Endodermal cell (in vitro differentiated cells): ENCODE results near the gene GCH1. TPM values are rescaled to one million over a fixed set of nuclear protein-coding genes. Genes with fewer than 3 reads are reported as not detected.

Experiments used
- DNase-seq: peaks from one replicate; pipeline ENCODE4 v3.0.0-alpha.2; 2017
- H3K27ac ChIP-seq: 2 replicates; pipeline ENCODE4 v1.5.1; 2013; ENCODE audit warnings: mild to moderate bottlenecking, low read depth, low read length, moderate library complexity
- H3K27me3 ChIP-seq: 2 replicates; pipeline ENCODE4 v1.6.1; 2013; ENCODE audit warnings: mild to moderate bottlenecking, low read length, moderate library complexity; ENCODE audit not compliant: insufficient read depth, control insufficient read depth, poor library complexity, severe bottlenecking
- H3K36me3 ChIP-seq: 2 replicates; pipeline ENCODE4 v1.7.0; 2013; ENCODE audit warnings: mild to moderate bottlenecking, low read length, moderate library complexity; ENCODE audit not compliant: control insufficient read depth, insufficient read depth
- H3K4me1 ChIP-seq: one replicate; pipeline ENCODE4 v1.7.0; 2013; ENCODE audit warnings: low read length; ENCODE audit not compliant: control insufficient read depth, insufficient read depth
- H3K4me3 ChIP-seq: 2 replicates; pipeline ENCODE4 v1.5.1; 2013; ENCODE audit warnings: mild to moderate bottlenecking, low read length, moderate library complexity
- H3K9ac ChIP-seq: 2 replicates; pipeline ENCODE4 v1.6.1; 2013; ENCODE audit warnings: mild to moderate bottlenecking, low read length, moderate library complexity; ENCODE audit not compliant: poor library complexity, severe bottlenecking; ENCODE audit errors: extremely low read depth
- H3K9me3 ChIP-seq: 2 replicates; pipeline ENCODE4 v1.6.1; 2013; ENCODE audit warnings: mild to moderate bottlenecking, low read length, moderate library complexity; ENCODE audit not compliant: control insufficient read depth
- H3K27ac Mint-ChIP-seq: 2 replicates; pipeline ENCODE4 v1.8.0; 2020; ENCODE audit warnings: mixed read lengths
- H3K27me3 Mint-ChIP-seq: 2 replicates; pipeline ENCODE4 v1.8.0; 2021; ENCODE audit warnings: mild to moderate bottlenecking, mixed read lengths; ENCODE audit not compliant: insufficient read depth
- H3K36me3 Mint-ChIP-seq: 2 replicates; pipeline ENCODE4 v1.8.0; 2020; ENCODE audit warnings: low read depth, mixed read lengths
- H3K4me1 Mint-ChIP-seq: 2 replicates; pipeline ENCODE4 v1.8.0; 2020; ENCODE audit warnings: mixed read lengths
- H3K4me3 Mint-ChIP-seq: 2 replicates; pipeline ENCODE4 v1.8.0; 2020; ENCODE audit warnings: mild to moderate bottlenecking, moderate library complexity, mixed read lengths
- H3K9me3 Mint-ChIP-seq: 2 replicates; pipeline ENCODE4 v1.8.0; 2020; ENCODE audit warnings: mild to moderate bottlenecking, mixed read lengths
- CTCF ChIP-seq: fragments of 200-600 bp; sonication (generic); conservative IDR thresholded peaks from 2 replicates; pipeline ENCODE4 v1.5.0; 2021; ENCODE audit warnings: antibody characterized with exemption, mild to moderate bottlenecking
- WGBS, 2 experiments: methylation state at CpG; one replicate each; pipeline versions ENCODE4 v1.1.5 to v1.1.7; 2013; ENCODE audit warnings: missing lambda C conversion rate in 2 of 2, mixed read lengths in 1 of 2; ENCODE audit not compliant: insufficient coverage in 1 of 2, insufficient read length in 1 of 2; 5-methylcytosine and 5-hydroxymethylcytosine counted together
- total RNA-seq, 2 donors: library from RNA; stranded (reverse); fragmentation: NEBNext Ultra II Directional in 1 of 2; extraction: Animal tissue kit (Norgen Biotek cat#: 25700) in 1 of 2; gene quantifications; 2 replicates in 1 of 2; 3 replicates in 1 of 2; pipeline ENCODE4 v1.2.1, GENCODE V29; 2021

GCH1 gene
- total RNA-seq, 2 donors from 2014 or later = 18.3 to 18.7 TPM

- no peaks in the 10 kb centered on the region for H3K9me3 Mint-ChIP-seq
- no peaks in the 10 kb centered on the region for H3K36me3 Mint-ChIP-seq
- no peak overlapping the region for H3K27ac Mint-ChIP-seq
- 90 to 100% methylated on average over 4 to 6 of the region's 6 CpGs for WGBS, 2 experiments
- Histone ChIP-seq H3K4me3 (no peak overlapping the region), H3K27ac (no peak overlapping the region), H3K36me3 (no peaks in the 10 kb centered on the region), H3K4me1 (no peaks in the 10 kb centered on the region), H3K9me3 (no peaks in the 10 kb centered on the region), H3K9ac (no peak overlapping the region), H3K27me3 (no peaks in the 10 kb centered on the region)
- peaks cover 8% of the 10 kb centered on the region for H3K4me1 Mint-ChIP-seq
- no peak for DNase-seq
- H3K27me3 Mint-ChIP-seq = no peaks in the 10 kb centered on the region
- H3K4me3 Mint-ChIP-seq = no peak overlapping the region
- TF ChIP-seq CTCF = no peak
Observed at GRCh38 chr14:54882521-54882920, 20.1 kb downstream of the GCH1 start.

- H3K4me1 ChIP-seq = no peaks in the 10 kb centered on the region
- H3K27ac Mint-ChIP-seq = no peak overlapping the region
- 83 to 98% methylated on average over 1 to 4 of the region's 5 CpGs for WGBS, 2 experiments
- no peak overlapping the region for H3K4me3 Mint-ChIP-seq
- no peaks in the 10 kb centered on the region for H3K27me3 ChIP-seq
- no peak overlapping the region for H3K27ac ChIP-seq
- DNase-seq = no peak
- H3K36me3 Mint-ChIP-seq = no peaks in the 10 kb centered on the region
- H3K9ac ChIP-seq = no peak overlapping the region
- no peak for TF ChIP-seq CTCF
- no peaks in the 10 kb centered on the region for H3K27me3 Mint-ChIP-seq
- H3K9me3 Mint-ChIP-seq = no peaks in the 10 kb centered on the region
- H3K36me3 ChIP-seq = no peaks in the 10 kb centered on the region
- H3K4me3 ChIP-seq = no peak overlapping the region
- no peaks in the 10 kb centered on the region for H3K9me3 ChIP-seq
- H3K4me1 Mint-ChIP-seq = peaks cover 10% of the 10 kb centered on the region
Observed at GRCh38 chr14:54881761-54882401, 20.7 kb downstream of the GCH1 start.

- H3K27me3 ChIP-seq = no peaks in the 10 kb centered on the region
- no peaks in the 10 kb centered on the region for H3K9me3 ChIP-seq
- no peak overlapping the region for H3K27ac ChIP-seq
- DNase-seq = no peak
- Mint-ChIP-seq H3K4me3 (no peak overlapping the region), H3K4me1 (peaks cover 10% of the 10 kb centered on the region), H3K27ac (no peak overlapping the region), H3K27me3 (no peaks in the 10 kb centered on the region), H3K36me3 (no peaks in the 10 kb centered on the region), H3K9me3 (no peaks in the 10 kb centered on the region)
- no peak overlapping the region for H3K4me3 ChIP-seq
- H3K36me3 ChIP-seq = no peaks in the 10 kb centered on the region
- no peak overlapping the region for H3K9ac ChIP-seq
- no peak for TF ChIP-seq CTCF
- WGBS, 2 experiments = 96 to 100% methylated on average over 5 to 6 of the region's 6 CpGs
- H3K4me1 ChIP-seq = no peaks in the 10 kb centered on the region
Observed at GRCh38 chr14:54881235-54881760, 21.3 kb downstream of the GCH1 start.
